ENCODE measurements around the gene FIP1L1. TPM values are rescaled to one million over a fixed set of nuclear protein-coding genes. Genes with fewer than 3 reads are reported as not detected.

Gene FIP1L1
- total and polyA plus RNA-seq, 2 of the 13 experiments (the other 11 are each of a cell fraction or from before 2014, with no cell fraction given), result 14.9 to 69.4 TPM

- TF ChIP-seq POLR2AphosphoS5 (IDR thresholded peaks at IDR 0.05; ENCODE audit: low read depth, low read length) (peak; percentile 89), NFKB2 (CRISPR knock-in tag; IDR thresholded peaks at IDR 0.05; ENCODE audit: borderline replicate concordance) (peak; percentile 94; the same call in 1 of the 2 replicates), ZNF318 (CRISPR knock-in tag; IDR thresholded peaks at IDR 0.05) (no peak), ZNF607 (CRISPR knock-in tag; IDR thresholded peaks at IDR 0.05; ENCODE audit: borderline replicate concordance) (peak; percentile 81), AKNA (CRISPR knock-in tag; IDR thresholded peaks at IDR 0.05; ENCODE audit: borderline replicate concordance) (peak; percentile 71; the same call in 1 of the 2 replicates), SNAI1 (CRISPR knock-in tag; IDR thresholded peaks at IDR 0.05; ENCODE audit: borderline replicate concordance) (0 out of 2 replicates have a peak, but pooled peaks have one; percentile 41), ZNF766 (CRISPR knock-in tag; IDR thresholded peaks at IDR 0.05; ENCODE audit: borderline replicate concordance) (peak; percentile 67; the same call in 1 of the 2 replicates), ZNF503 (CRISPR knock-in tag; IDR thresholded peaks at IDR 0.05) (peak; percentile 53), BCL6 (CRISPR knock-in tag; IDR thresholded peaks at IDR 0.05) (peak; percentile 22; the same call in 1 of the 2 replicates), PHF20 (CRISPR knock-in tag; IDR thresholded peaks at IDR 0.05) (peak; percentile 79), ELF4 (CRISPR knock-in tag; IDR thresholded peaks at IDR 0.05; ENCODE audit: borderline replicate concordance) (0 out of 2 replicates have a peak, but pooled peaks have one; percentile 55)
Observed at GRCh38 chr4:53377319-53378170, at the start of gene FIP1L1 (continued).
